Activated CD8-positive, alpha-beta memory T cell treated with anti-CD3 and anti-CD28 coated beads, Interleukin-2, amount 50 U/mL, for 1 hour (primary cell): ENCODE data around the gene NPR3.

Source experiments
- DNase-seq: peaks from one replicate; pipeline ENCODE4 v3.0.0-alpha.2; 2020; ENCODE audit errors: extremely low read depth

The NPR3 gene

DNA sequence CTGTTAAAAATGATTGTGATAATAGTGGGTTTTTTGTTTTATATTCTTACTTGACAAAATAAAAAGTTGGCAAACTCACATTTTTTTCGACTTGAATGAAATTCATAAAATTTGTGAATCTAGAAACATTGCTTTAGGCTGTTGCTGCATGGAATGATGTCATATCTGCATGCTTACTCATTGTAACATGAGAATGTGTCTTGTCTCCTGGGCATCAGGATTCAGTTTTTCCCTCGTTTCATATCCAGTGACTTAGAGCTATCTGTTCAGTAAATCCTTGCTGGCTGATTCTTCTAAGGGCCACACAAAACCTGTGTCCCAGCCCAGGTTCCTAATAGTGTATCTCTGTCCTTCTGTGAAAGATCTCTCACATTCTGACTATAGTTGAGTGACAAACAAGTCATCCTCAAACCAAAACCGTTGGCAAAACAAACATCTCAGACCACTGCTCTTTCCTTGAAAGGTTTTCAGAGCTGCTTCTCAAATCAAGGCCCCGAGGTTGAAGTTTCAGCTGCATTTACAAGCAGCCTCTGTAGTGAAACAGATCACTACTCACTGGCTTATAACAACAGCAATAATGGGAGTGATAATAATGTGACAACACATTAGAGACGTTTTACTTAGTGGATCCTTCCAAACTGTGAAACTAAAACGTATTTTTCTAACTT, 95.0 kb downstream of the NPR3 start:
- no peak for DNase-seq

DNA sequence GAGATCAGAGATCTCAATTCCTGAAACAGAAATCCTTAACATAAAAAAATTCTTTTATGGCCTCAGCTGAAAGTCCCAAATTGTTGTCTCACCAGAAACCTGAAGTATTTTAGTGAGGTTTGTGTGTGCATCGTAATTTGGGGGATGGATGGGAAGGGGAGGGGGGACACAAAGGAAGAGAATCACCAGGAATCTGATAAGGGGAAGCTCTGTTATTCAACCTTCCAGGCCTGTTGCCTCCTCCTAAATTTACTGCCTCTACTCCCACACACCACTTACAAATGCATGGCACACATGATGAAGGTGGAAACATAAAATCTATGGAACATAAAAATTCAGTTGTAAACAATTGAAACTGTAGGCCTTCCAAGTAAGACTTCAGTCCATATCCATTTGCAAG, 97.7 kb downstream of the NPR3 start:
- no peak for DNase-seq

GRCh38 chr5:32810804-32811203, 99.7 kb downstream of the NPR3 start:
- DNase-seq: no peak

DNA sequence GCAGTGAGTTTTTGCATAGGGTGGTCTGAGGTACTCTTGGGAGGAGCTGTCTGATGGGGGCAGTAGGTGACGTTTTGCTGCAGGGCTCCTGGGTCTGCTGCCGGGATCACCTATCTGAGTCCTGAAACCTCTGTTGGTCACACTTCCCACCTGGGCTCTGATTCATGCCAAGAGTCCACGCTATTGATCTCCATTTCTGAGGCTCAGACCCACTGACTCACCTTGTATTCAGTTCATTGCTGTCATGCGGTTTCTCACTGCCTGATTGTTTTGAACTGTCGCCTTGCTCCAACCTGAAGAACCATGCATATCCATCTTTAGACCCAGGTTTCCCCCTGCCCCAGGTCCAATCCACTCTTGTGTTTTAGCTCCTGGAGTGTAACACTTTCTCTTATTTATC, 101.3 kb downstream of the NPR3 start:
- DNase-seq: no peak

GRCh38 chr5:32814141-32814540, 103.0 kb downstream of the NPR3 start:
- DNase-seq: no peak

GRCh38 chr5:32814620-32815019, 103.5 kb downstream of the NPR3 start:
- no peak for DNase-seq

- no peak for DNase-seq
These were observed 116.9 kb downstream of the NPR3 start for GRCh38 chr5:32827981-32828380.

- DNase-seq: no peak
These were observed 117.4 kb downstream of the NPR3 start for GRCh38 chr5:32828492-32828891.

- DNase-seq: no peak
These were observed 120.5 kb downstream of the NPR3 start for GRCh38 chr5:32831624-32832023.

- DNase-seq: no peak
These were observed 122.0 kb downstream of the NPR3 start for GRCh38 chr5:32833127-32833526.

GRCh38 chr5:32833663-32834062, 122.5 kb downstream of the NPR3 start:
- no peak for DNase-seq

DNA sequence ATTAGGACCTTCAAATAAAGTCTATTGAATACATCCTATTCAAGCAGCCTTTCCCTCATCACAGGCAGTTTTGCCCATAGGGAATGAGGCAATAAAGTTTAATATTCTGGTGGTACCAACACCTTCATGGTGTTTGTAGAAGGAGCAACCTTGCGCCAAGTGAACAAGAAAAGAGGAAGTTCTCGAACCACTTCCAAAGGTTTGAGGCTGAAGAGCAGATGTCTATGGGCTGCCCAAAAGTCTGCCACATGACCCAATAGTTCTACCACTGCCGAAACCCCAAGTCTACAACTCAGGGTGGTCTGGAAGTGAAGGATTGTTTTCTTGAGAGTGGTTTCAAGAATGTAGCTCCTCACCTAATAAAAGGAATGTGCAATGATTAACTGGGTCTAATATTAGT, 123.1 kb downstream of the NPR3 start:
- no peak for DNase-seq

DNA sequence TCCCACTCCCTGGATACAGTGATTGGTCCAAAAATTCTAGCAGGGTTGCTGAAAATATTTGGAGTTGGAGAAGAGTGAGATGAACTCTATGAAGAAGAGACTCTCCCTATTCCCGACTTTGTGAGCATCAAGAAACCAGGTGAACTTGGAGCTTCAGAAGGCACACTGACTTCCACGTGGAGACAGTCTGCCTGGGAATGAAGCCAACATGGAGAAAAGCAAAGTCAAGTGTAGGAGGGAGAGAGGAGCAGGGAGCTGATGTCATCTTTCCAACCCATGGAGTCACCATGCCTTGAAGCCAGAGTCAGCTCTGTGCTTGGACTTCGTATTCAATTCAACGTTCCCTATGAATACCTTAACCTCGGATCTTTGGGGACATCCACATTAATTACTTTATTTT, 125.1 kb downstream of the NPR3 start:
- DNase-seq: no peak

- DNase-seq: no peak
These were observed 126.1 kb downstream of the NPR3 start for GRCh38 chr5:32837211-32837610.

DNA sequence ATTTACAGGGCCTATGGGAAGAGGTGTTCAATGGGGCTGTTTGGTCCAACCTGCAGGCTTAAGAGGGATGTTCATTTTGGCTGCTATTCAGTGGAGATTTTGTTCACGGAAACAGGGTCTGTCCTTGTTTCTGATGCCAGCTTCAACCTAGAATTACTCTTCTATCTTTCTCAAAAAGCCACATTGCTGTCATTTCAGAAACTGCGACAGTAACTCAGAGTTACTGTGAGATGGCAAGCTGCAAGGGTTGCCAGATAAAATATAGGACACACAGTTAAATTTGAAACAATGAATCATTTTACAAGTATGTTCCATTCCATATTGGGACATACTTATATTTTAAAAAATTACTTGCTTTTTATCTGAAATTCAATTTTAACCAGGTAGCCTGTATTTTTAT, 128.0 kb downstream of the NPR3 start:
- DNase-seq: no peak

DNA sequence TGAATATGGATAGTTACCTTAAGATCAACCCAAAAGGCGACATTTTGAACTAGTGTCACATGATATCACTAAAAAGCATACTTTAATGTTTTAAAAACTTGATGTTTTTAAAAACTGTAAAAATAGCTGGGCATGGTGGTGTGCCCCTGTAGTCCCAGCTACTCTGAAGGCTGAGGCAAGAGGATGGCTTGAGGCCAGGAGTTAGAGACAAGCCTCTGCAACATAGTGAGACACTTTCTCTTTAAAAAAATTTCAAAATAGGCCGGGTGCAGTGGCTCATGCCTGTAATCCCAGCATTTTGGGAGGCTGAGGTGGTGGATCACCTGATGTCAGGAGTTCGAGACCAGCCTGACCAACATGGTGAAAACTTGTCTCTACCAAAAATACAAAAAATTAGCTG, 129.5 kb downstream of the NPR3 start:
- no peak for DNase-seq
